SK-N-SH (cell line): Measurements from ENCODE around the gene CSTPP1. TPM values are rescaled to one million over a fixed set of nuclear protein-coding genes. Genes with fewer than 3 reads are reported as not detected.

Source experiments
- CTCF ChIA-PET: fragments of 300-600, 350-600 bp; formaldehyde crosslinking; extraction: SDS; loops from one replicate; lab custom pipeline; 2021; lab: Yijun Ruan, JAX
- POLR2A ChIA-PET: fragments of 350-600 bp; sonication (Branson Sonifier 250); formaldehyde crosslinking; extraction: SDS; loops from one replicate; lab custom pipeline; 2020; ENCODE audit warnings: antibody characterized with exemption, inconsistent platforms; lab: Yijun Ruan, JAX
- DNase-seq: peaks from one replicate; pipeline ENCODE4 v3.0.0; 2012
- H2AFZ ChIP-seq: fragments of 200-600 bp; sonication (generic); 2 replicates; pipeline ENCODE4 v1.8.1; 2016; ENCODE audit warnings: antibody characterized with exemption, mild to moderate bottlenecking, low read depth
- H3F3A ChIP-seq: fragments of 200-600 bp; sonication (generic); replicated peaks from 2 replicates; pipeline ENCODE3; 2016; ENCODE audit warnings: antibody characterized with exemption, mild to moderate bottlenecking; ENCODE audit not compliant: insufficient read depth
- H3K27ac ChIP-seq, 2 experiments: fragments of 200-500 bp in 1 of 2; fragments of 200-600 bp in 1 of 2; sonication (Bioruptor generic) in 1 of 2; sonication (generic), shearing (Covaris generic) in 1 of 2; 2 replicates each; pipeline versions ENCODE4 v1.5.1 to v1.6.1; 2014 to 2016; ENCODE audit warnings: low read depth in 2 of 2, inconsistent platforms in 1 of 2, low read length in 1 of 2, mild to moderate bottlenecking in 1 of 2, mixed read lengths in 1 of 2
- H3K27me3 ChIP-seq: fragments of 200-600 bp; sonication (generic), shearing (Covaris generic); 2 replicates; pipeline ENCODE4 v1.6.1; 2016; ENCODE audit warnings: mixed run types; ENCODE audit not compliant: insufficient read depth
- H3K36me3 ChIP-seq, 2 experiments: fragments of 200-500 bp in 1 of 2; fragments of 200-600 bp in 1 of 2; sonication (Bioruptor generic) in 1 of 2; sonication (generic) in 1 of 2; replicated peaks in 1 of 2; 2 replicates each; pipeline versions ENCODE3 to v1.5.1; 2014 to 2016; ENCODE audit warnings: low read length in 1 of 2, mild to moderate bottlenecking in 1 of 2; ENCODE audit not compliant: insufficient read depth in 2 of 2, control insufficient read depth in 1 of 2
- H3K4me1 ChIP-seq, 2 experiments: fragments of 200-500 bp in 1 of 2; fragments of 200-600 bp in 1 of 2; sonication (Bioruptor generic) in 1 of 2; sonication (generic), shearing (Covaris generic) in 1 of 2; 2 replicates each; pipeline versions ENCODE4 v1.5.1 to v1.6.1; 2014 to 2016; ENCODE audit warnings: low read depth in 1 of 2, low read length in 1 of 2, mixed run types in 1 of 2; ENCODE audit not compliant: insufficient read depth in 2 of 2, control insufficient read depth in 1 of 2
- H3K4me2 ChIP-seq: fragments of 200-600 bp; sonication (generic), shearing (Covaris generic); 2 replicates; pipeline ENCODE4 v1.6.1; 2017; ENCODE audit warnings: mixed run types
- H3K4me3 ChIP-seq, 2 experiments: fragments of 200-500 bp in 1 of 2; fragments of 200-600 bp in 1 of 2; sonication (Bioruptor generic) in 1 of 2; sonication (generic), shearing (Covaris generic) in 1 of 2; 2 replicates each; pipeline versions ENCODE4 v1.5.1 to v1.8.1; 2014 to 2016; ENCODE audit warnings: low read depth in 2 of 2, inconsistent platforms in 1 of 2, low read length in 1 of 2, mild to moderate bottlenecking in 1 of 2, mixed read lengths in 1 of 2, moderate library complexity in 1 of 2
- H3K79me2 ChIP-seq: fragments of 200-600 bp; sonication (generic); 2 replicates; pipeline ENCODE4 v1.8.1; 2017; ENCODE audit warnings: mild to moderate bottlenecking; ENCODE audit not compliant: insufficient read depth
- H3K9ac ChIP-seq: fragments of 200-600 bp; sonication (generic); 2 replicates; pipeline ENCODE4 v1.6.1; 2017; ENCODE audit warnings: mixed run types
- H3K9me2 ChIP-seq: fragments of 200-600 bp; sonication (generic); 2 replicates; pipeline ENCODE4 v1.6.1; 2017; ENCODE audit warnings: mixed run types
- H3K9me3 ChIP-seq: fragments of 200-600 bp; sonication (generic); 2 replicates; pipeline ENCODE4 v1.6.1; 2017; ENCODE audit warnings: mixed run types, mild to moderate bottlenecking, moderate library complexity
- H4K20me1 ChIP-seq: fragments of 200-600 bp; sonication (generic); 2 replicates; pipeline ENCODE4 v1.6.1; 2017; ENCODE audit warnings: mild to moderate bottlenecking, mixed run types; ENCODE audit not compliant: insufficient read depth
- CHD2 ChIP-seq: fragments of 150-350 bp; IDR thresholded peaks from 2 replicates; pipeline ENCODE4 v1.6.1; 2018; ENCODE audit warnings: low read length; ENCODE audit not compliant: partially characterized antibody
- CTCF ChIP-seq: fragments of 200-600 bp; sonication (generic); IDR thresholded peaks from 2 replicates; pipeline ENCODE4 v1.6.1; 2017; ENCODE audit warnings: antibody characterized with exemption, mild to moderate bottlenecking, moderate library complexity
- EP300 ChIP-seq, 2 experiments: IDR thresholded peaks; 2 replicates each; pipeline versions ENCODE4 v1.4.0 to v1.6.1; 2012; ENCODE audit warnings: borderline replicate concordance in 1 of 2, low read depth in 1 of 2, low read length in 1 of 2
- FOXJ3 ChIP-seq: sonication (generic); formaldehyde crosslinking; IDR thresholded peaks from 2 replicates; pipeline ENCODE4 v1.5.1; 2020; ENCODE audit warnings: mild to moderate bottlenecking, missing genetic modification reagents
- MAX ChIP-seq: IDR thresholded peaks from 2 replicates; pipeline ENCODE4 v1.4.0; 2012; ENCODE audit warnings: low read depth
- MXI1 ChIP-seq: IDR thresholded peaks from 2 replicates; pipeline ENCODE4 v1.6.1; 2012; ENCODE audit warnings: mild to moderate bottlenecking, low read depth, low read length, improper control_type of control experiment
- RCOR1 ChIP-seq: fragments of 150-350 bp; IDR thresholded peaks from 2 replicates; pipeline ENCODE4 v1.6.1; 2017; ENCODE audit warnings: antibody characterized with exemption, low read length
- SMC3 ChIP-seq: IDR thresholded peaks from 2 replicates; pipeline ENCODE4 v1.6.1; 2012; ENCODE audit warnings: low read depth, low read length, improper control_type of control experiment
- WGBS: methylation state at CpG from one replicate; pipeline ENCODE4 v1.1.6; 2017; ENCODE audit warnings: low lambda C conversion rate; 5-methylcytosine and 5-hydroxymethylcytosine counted together
- polyA plus RNA-seq, 3 experiments: library from polyadenylated mRNA; depleted of rRNA; stranded (reverse); fragments of >200 nt; gene quantifications; 2 replicates each; pipeline ENCODE4 v1.2.3, GENCODE V29; 2012
- TF ChIP-seq, protein P1 (sequence below): IDR thresholded peaks from 2 replicates; pipeline ENCODE4 v1.4.0; 2012; ENCODE audit warnings: low read depth, borderline replicate concordance
- TF ChIP-seq, protein P2 (sequence below): IDR thresholded peaks from 2 replicates; pipeline ENCODE4; 2012
- TF ChIP-seq, protein P3 (sequence below): IDR thresholded peaks from 2 replicates; pipeline ENCODE4 v1.6.1; 2012; ENCODE audit warnings: mild to moderate bottlenecking, low read depth, low read length, moderate library complexity

The CSTPP1 gene
- polyA plus RNA-seq, 1 of the 3 experiments (the other 2 are of a cell fraction): 85.7 TPM

- Histone ChIP-seq H3K27ac (peak overlapping the region; percentile 74 to 80; a peak in 3 of 4 replicates), H3K4me3 (peak overlapping the region; percentile 71 to 73), H3K4me2 (peak overlapping the region; percentile 90), H3K9ac (peak overlapping the region; percentile 70), H3K79me2 (peaks cover 36% of the 10 kb centered on the region), H4K20me1 (0 out of 2 replicates have a peak, but pooled peaks cover 7% of the 10 kb centered on the region), H3K4me1 (peaks cover 38 to 49% of the 10 kb centered on the region in 2 experiments; a peak in 3 of 4 replicates)
- WGBS: 23% methylated on average over 24 of the region's 24 CpGs
- POLR2A ChIA-PET: no interaction called here
- peak; percentile 81 for DNase-seq
- TF ChIP-seq CHD2 (peak; percentile 28), MXI1 (peak; percentile 46; the same call in 1 of the 2 replicates), RCOR1 (no peak), CTCF (peak; percentile 51), EP300 (IDR thresholded peaks at IDR 0.05; ENCODE audit: borderline replicate concordance in 1 of 2, low read depth in 1 of 2, low read length in 1 of 2) (0 out of 4 replicates have a peak, but pooled peaks of 1 of the 2 experiments have one; percentile 6), FOXJ3 (CRISPR knock-in tag) (no peak), SMC3 (peak; percentile 13; the same call in 1 of the 2 replicates), MAX (peak; percentile 56; the same call in 1 of the 2 replicates)
- TF ChIP-seq, protein P1, sequence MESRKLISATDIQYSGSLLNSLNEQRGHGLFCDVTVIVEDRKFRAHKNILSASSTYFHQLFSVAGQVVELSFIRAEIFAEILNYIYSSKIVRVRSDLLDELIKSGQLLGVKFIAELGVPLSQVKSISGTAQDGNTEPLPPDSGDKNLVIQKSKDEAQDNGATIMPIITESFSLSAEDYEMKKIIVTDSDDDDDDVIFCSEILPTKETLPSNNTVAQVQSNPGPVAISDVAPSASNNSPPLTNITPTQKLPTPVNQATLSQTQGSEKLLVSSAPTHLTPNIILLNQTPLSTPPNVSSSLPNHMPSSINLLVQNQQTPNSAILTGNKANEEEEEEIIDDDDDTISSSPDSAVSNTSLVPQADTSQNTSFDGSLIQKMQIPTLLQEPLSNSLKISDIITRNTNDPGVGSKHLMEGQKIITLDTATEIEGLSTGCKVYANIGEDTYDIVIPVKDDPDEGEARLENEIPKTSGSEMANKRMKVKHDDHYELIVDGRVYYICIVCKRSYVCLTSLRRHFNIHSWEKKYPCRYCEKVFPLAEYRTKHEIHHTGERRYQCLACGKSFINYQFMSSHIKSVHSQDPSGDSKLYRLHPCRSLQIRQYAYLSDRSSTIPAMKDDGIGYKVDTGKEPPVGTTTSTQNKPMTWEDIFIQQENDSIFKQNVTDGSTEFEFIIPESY: no peak
- TF ChIP-seq, protein P2, sequence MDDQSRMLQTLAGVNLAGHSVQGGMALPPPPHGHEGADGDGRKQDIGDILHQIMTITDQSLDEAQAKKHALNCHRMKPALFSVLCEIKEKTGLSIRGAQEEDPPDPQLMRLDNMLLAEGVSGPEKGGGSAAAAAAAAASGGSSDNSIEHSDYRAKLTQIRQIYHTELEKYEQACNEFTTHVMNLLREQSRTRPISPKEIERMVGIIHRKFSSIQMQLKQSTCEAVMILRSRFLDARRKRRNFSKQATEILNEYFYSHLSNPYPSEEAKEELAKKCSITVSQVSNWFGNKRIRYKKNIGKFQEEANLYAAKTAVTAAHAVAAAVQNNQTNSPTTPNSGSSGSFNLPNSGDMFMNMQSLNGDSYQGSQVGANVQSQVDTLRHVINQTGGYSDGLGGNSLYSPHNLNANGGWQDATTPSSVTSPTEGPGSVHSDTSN: peak; percentile 50; the same call in 1 of the 2 replicates
- TF ChIP-seq, protein P3, sequence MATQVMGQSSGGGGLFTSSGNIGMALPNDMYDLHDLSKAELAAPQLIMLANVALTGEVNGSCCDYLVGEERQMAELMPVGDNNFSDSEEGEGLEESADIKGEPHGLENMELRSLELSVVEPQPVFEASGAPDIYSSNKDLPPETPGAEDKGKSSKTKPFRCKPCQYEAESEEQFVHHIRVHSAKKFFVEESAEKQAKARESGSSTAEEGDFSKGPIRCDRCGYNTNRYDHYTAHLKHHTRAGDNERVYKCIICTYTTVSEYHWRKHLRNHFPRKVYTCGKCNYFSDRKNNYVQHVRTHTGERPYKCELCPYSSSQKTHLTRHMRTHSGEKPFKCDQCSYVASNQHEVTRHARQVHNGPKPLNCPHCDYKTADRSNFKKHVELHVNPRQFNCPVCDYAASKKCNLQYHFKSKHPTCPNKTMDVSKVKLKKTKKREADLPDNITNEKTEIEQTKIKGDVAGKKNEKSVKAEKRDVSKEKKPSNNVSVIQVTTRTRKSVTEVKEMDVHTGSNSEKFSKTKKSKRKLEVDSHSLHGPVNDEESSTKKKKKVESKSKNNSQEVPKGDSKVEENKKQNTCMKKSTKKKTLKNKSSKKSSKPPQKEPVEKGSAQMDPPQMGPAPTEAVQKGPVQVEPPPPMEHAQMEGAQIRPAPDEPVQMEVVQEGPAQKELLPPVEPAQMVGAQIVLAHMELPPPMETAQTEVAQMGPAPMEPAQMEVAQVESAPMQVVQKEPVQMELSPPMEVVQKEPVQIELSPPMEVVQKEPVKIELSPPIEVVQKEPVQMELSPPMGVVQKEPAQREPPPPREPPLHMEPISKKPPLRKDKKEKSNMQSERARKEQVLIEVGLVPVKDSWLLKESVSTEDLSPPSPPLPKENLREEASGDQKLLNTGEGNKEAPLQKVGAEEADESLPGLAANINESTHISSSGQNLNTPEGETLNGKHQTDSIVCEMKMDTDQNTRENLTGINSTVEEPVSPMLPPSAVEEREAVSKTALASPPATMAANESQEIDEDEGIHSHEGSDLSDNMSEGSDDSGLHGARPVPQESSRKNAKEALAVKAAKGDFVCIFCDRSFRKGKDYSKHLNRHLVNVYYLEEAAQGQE: peak; percentile 61; the same call in 1 of the 2 replicates
- TF ChIP-seq, all 33 proteins: peak for 8
- H3F3A ChIP-seq: peaks cover 51% of the 10 kb centered on the region
- CTCF ChIA-PET: interaction anchor here (0.6 to 10.0 kb wide), 22 partner anchors 7 to 342 kb away, joined by 3 to 170 read pairs (median 4); no protein-coding TSS in a partner anchor
- no peaks in the 10 kb centered on the region for H3K27me3 ChIP-seq
- H2AFZ ChIP-seq: peak overlapping the region; percentile 94
- H3K9me2 ChIP-seq: no peaks in the 10 kb centered on the region
- no peaks in the 10 kb centered on the region for H3K36me3 ChIP-seq
- no peaks in the 10 kb centered on the region for H3K9me3 ChIP-seq
Observed at GRCh38 chr11:46916286-46917108, 20.1 kb upstream of the CSTPP1 start.
